ENCODE measurements around the gene UBE2D2.

Gene UBE2D2

DNA sequence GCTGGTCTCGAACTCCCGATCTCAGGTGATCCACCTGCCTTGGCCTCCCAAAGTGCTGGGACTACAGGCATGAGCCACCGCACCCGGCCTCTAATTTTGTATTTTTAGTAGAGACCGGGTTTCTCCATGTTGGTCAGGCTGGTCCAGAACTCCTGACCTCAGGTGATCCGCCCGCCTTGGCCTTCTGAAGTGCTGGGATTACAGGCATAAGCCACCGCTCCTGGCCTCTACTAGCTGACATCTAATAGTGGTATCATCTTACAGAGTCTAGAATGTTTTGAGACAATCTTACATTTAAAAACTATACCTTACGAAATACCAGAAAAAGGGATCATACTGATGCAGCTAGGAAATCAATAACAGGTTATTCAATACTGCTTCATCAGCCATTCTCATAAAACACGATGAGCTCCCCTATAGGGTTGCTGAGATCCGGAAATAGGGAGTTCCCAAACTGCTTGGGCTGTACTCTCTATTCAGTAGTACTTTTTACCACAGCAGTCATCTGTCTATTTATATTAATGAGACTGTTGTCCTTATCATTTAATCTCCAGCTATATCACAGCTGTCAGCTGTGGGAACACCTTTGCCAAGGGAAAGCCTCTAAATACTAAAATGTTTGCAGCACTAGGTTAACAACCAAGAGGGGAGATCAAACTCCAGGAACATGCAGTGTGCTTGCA is 8.1 kb upstream of the UBE2D2 start:
- H3K4me1 ChIP-seq (ENCODE audit: control insufficient read depth, insufficient read depth, low read length): no peaks in the 10 kb centered on the region
- no peaks in the 10 kb centered on the region for H3K36me3 ChIP-seq (ENCODE audit: control insufficient read depth, insufficient read depth, low read length)
- H3K4me3 ChIP-seq (ENCODE audit: low read length): no peak overlapping the region
- no peaks in the 10 kb centered on the region for H3K9me3 ChIP-seq (ENCODE audit: control insufficient read depth, low read length)
- H3K27me3 ChIP-seq (ENCODE audit: control insufficient read depth, insufficient read depth, low read length): no peaks in the 10 kb centered on the region
- H3K9ac ChIP-seq (ENCODE audit: low read length): no peak overlapping the region

DNA sequence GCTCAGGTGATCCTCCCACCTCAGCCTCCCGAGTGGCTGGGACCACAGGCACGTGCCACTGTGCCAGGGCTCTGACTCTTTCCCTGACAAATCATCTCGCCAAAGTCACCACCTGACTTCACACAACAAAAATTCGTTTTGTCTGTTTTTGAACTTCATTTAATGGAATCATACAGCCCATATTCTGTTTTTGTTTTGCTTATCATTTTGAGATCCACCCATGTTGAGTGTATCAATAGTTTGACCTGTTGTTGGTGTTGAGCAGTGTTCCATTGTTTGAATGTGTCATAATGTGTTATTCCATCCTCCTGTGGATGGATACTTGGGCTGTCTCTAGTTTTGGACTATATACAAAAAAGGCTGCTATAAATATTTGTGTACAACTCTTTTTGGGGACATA is 6.9 kb upstream of the UBE2D2 start:
- no peaks in the 10 kb centered on the region for H3K36me3 ChIP-seq (ENCODE audit: control insufficient read depth, insufficient read depth, low read length)
- no peak overlapping the region for H3K9ac ChIP-seq (ENCODE audit: low read length)
- no peaks in the 10 kb centered on the region for H3K9me3 ChIP-seq (ENCODE audit: control insufficient read depth, low read length)
- no peaks in the 10 kb centered on the region for H3K27me3 ChIP-seq (ENCODE audit: control insufficient read depth, insufficient read depth, low read length)
- no peak overlapping the region for H3K4me3 ChIP-seq (ENCODE audit: low read length)
- no peaks in the 10 kb centered on the region for H3K4me1 ChIP-seq (ENCODE audit: control insufficient read depth, insufficient read depth, low read length)

GRCh38 chr5:139557811-139558210 is 3.3 kb upstream of the UBE2D2 start:
- no peaks in the 10 kb centered on the region for H3K9me3 ChIP-seq (ENCODE audit: control insufficient read depth, low read length)
- no peak overlapping the region for H3K9ac ChIP-seq (ENCODE audit: low read length)
- H3K4me1 ChIP-seq (ENCODE audit: control insufficient read depth, insufficient read depth, low read length): peaks cover 10% of the 10 kb centered on the region
- no peaks in the 10 kb centered on the region for H3K36me3 ChIP-seq (ENCODE audit: control insufficient read depth, insufficient read depth, low read length)
- no peak overlapping the region for H3K4me3 ChIP-seq (ENCODE audit: low read length)
- H3K27me3 ChIP-seq (ENCODE audit: control insufficient read depth, insufficient read depth, low read length): no peaks in the 10 kb centered on the region

DNA sequence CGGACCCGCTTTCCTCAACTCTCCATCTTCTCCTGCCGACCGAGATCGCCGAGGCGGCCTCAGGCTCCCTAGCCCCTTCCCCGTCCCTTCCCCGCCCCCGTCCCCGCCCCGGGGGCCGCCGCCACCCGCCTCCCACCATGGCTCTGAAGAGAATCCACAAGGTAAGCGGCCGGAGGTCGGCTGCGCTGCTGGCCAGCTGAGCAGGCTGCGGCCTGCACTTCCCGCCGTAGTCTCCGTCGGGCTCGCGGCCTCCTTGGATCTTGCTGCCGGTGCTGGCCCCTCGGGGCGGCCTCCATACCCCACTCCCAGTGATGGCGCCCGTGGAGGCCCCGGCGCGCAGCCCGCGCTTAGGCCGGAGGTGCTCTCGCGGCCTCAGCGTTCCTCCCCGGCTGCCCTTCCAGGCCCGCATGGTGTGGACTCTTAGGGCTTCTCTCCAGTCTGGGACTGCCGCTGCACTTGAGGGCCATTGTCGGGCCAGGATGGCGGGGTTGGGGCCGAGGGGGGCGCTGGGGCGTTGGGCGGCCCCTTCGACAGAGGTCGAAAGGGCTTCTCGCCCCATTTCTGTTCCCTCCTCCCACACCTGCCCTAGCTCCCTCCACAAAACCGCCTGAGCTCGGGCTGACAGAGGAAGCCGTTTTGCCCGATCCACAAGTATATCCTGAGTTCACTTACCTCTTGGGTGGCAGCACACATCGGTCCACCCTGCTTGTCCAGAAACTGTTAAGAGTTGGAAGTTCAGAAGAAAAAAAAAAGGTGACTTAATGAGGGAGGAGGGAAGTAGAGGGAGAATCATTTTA is 714 bp downstream of the UBE2D2 start:
- H3K4me3 ChIP-seq (ENCODE audit: low read length): peak overlapping the region; percentile 76
- peak overlapping the region; percentile 93 for H3K9ac ChIP-seq (ENCODE audit: low read length)
- no peaks in the 10 kb centered on the region for H3K27me3 ChIP-seq (ENCODE audit: control insufficient read depth, insufficient read depth, low read length)
- no peaks in the 10 kb centered on the region for H3K36me3 ChIP-seq (ENCODE audit: control insufficient read depth, insufficient read depth, low read length)
- H3K9me3 ChIP-seq (ENCODE audit: control insufficient read depth, low read length): no peaks in the 10 kb centered on the region
- H3K4me1 ChIP-seq (ENCODE audit: control insufficient read depth, insufficient read depth, low read length): peaks cover 26% of the 10 kb centered on the region

DNA sequence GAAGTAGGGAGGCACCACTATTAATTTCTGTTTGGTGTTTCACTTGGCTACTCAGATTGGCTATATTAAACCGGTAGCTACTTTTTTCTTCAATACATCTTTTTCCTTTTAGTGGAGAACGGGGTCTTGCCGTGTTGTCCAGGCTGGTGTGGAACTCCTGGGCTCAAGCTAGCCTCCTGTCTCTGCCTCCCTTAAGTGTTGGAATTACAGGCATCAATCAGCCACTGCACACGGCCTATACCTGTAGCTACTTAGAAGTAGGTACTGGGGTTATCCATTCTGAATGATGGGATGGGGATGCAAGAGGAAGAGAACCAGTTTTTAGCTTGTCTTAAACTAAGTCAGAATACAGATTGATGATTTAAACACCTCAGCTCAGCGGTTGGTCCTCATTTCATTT is 1.7 kb downstream of the UBE2D2 start:
- Histone ChIP-seq H3K4me3 (ENCODE audit: low read length) (peak overlapping the region; percentile 76), H3K36me3 (ENCODE audit: control insufficient read depth, insufficient read depth, low read length) (no peaks in the 10 kb centered on the region), H3K27me3 (ENCODE audit: control insufficient read depth, insufficient read depth, low read length) (no peaks in the 10 kb centered on the region), H3K4me1 (ENCODE audit: control insufficient read depth, insufficient read depth, low read length) (peaks cover 26% of the 10 kb centered on the region), H3K9me3 (ENCODE audit: control insufficient read depth, low read length) (no peaks in the 10 kb centered on the region), H3K9ac (ENCODE audit: low read length) (peak overlapping the region; percentile 93)

GRCh38 chr5:139565411-139566305 is 4.5 kb downstream of the UBE2D2 start:
- Histone ChIP-seq H3K9me3 (ENCODE audit: control insufficient read depth, low read length) (no peaks in the 10 kb centered on the region), H3K4me3 (ENCODE audit: low read length) (no peak overlapping the region), H3K4me1 (ENCODE audit: control insufficient read depth, insufficient read depth, low read length) (peaks cover 22% of the 10 kb centered on the region), H3K36me3 (ENCODE audit: control insufficient read depth, insufficient read depth, low read length) (no peaks in the 10 kb centered on the region), H3K9ac (ENCODE audit: low read length) (no peak overlapping the region), H3K27me3 (ENCODE audit: control insufficient read depth, insufficient read depth, low read length) (no peaks in the 10 kb centered on the region)

- Histone ChIP-seq H3K9ac (ENCODE audit: low read length) (no peak overlapping the region), H3K9me3 (ENCODE audit: control insufficient read depth, low read length) (no peaks in the 10 kb centered on the region), H3K4me3 (ENCODE audit: low read length) (no peak overlapping the region), H3K4me1 (ENCODE audit: control insufficient read depth, insufficient read depth, low read length) (peaks cover 23% of the 10 kb centered on the region), H3K27me3 (ENCODE audit: control insufficient read depth, insufficient read depth, low read length) (no peaks in the 10 kb centered on the region), H3K36me3 (ENCODE audit: control insufficient read depth, insufficient read depth, low read length) (no peaks in the 10 kb centered on the region)
These were observed 5.5 kb downstream of the UBE2D2 start for GRCh38 chr5:139566611-139567010.

- no peaks in the 10 kb centered on the region for H3K9me3 ChIP-seq (ENCODE audit: control insufficient read depth, low read length)
- no peak overlapping the region for H3K9ac ChIP-seq (ENCODE audit: low read length)
- H3K4me1 ChIP-seq (ENCODE audit: control insufficient read depth, insufficient read depth, low read length): peaks cover 19% of the 10 kb centered on the region
- no peaks in the 10 kb centered on the region for H3K36me3 ChIP-seq (ENCODE audit: control insufficient read depth, insufficient read depth, low read length)
- no peaks in the 10 kb centered on the region for H3K27me3 ChIP-seq (ENCODE audit: control insufficient read depth, insufficient read depth, low read length)
- H3K4me3 ChIP-seq (ENCODE audit: low read length): no peak overlapping the region
These were observed 8.3 kb downstream of the UBE2D2 start for GRCh38 chr5:139569270-139569955.

GRCh38 chr5:139571543-139571942 is 10.4 kb downstream of the UBE2D2 start:
- no peaks in the 10 kb centered on the region for H3K9me3 ChIP-seq (ENCODE audit: control insufficient read depth, low read length)
- H3K27me3 ChIP-seq (ENCODE audit: control insufficient read depth, insufficient read depth, low read length): no peaks in the 10 kb centered on the region
- H3K4me3 ChIP-seq (ENCODE audit: low read length): no peak overlapping the region
- no peaks in the 10 kb centered on the region for H3K36me3 ChIP-seq (ENCODE audit: control insufficient read depth, insufficient read depth, low read length)
- H3K4me1 ChIP-seq (ENCODE audit: control insufficient read depth, insufficient read depth, low read length): peaks cover 9% of the 10 kb centered on the region
- H3K9ac ChIP-seq (ENCODE audit: low read length): peak overlapping the region; percentile 9

- Histone ChIP-seq H3K4me3 (ENCODE audit: low read length) (no peak overlapping the region), H3K27me3 (ENCODE audit: control insufficient read depth, insufficient read depth, low read length) (no peaks in the 10 kb centered on the region), H3K9ac (ENCODE audit: low read length) (peak overlapping the region; percentile 9), H3K36me3 (ENCODE audit: control insufficient read depth, insufficient read depth, low read length) (no peaks in the 10 kb centered on the region), H3K4me1 (ENCODE audit: control insufficient read depth, insufficient read depth, low read length) (peaks cover 9% of the 10 kb centered on the region), H3K9me3 (ENCODE audit: control insufficient read depth, low read length) (no peaks in the 10 kb centered on the region)
These were observed 10.8 kb downstream of the UBE2D2 start for GRCh38 chr5:139571966-139572365.

GRCh38 chr5:139574641-139575312 is 13.6 kb downstream of the UBE2D2 start:
- no peaks in the 10 kb centered on the region for H3K36me3 ChIP-seq (ENCODE audit: control insufficient read depth, insufficient read depth, low read length)
- H3K9ac ChIP-seq (ENCODE audit: low read length): no peak overlapping the region
- H3K27me3 ChIP-seq (ENCODE audit: control insufficient read depth, insufficient read depth, low read length): no peaks in the 10 kb centered on the region
- H3K4me1 ChIP-seq (ENCODE audit: control insufficient read depth, insufficient read depth, low read length): peaks cover 10% of the 10 kb centered on the region
- H3K9me3 ChIP-seq (ENCODE audit: control insufficient read depth, low read length): no peaks in the 10 kb centered on the region
- H3K4me3 ChIP-seq (ENCODE audit: low read length): no peak overlapping the region

Data from mucosa of stomach (tissue), 1 donor.